HK-2 (cell line): ENCODE measurements around the gene AP5M1.
A peak's percentile ranks its signal among the peaks of the same experiment; 100 is the strongest.
"Not testable (repeated sequence)": the region's sequence is repeated elsewhere in the genome, so short reads cannot be mapped to it uniquely, and the experiment has no call there.

ENCODE experiments used
- DNase-seq: peaks from one replicate; pipeline ENCODE4 v3.0.0-alpha.2; 2018; ENCODE audit not compliant: unreplicated experiment

The AP5M1 gene

GRCh38 chr14:57291692-57292647 lies 23.2 kb downstream of the AP5M1 start:
- no peak for DNase-seq

DNA sequence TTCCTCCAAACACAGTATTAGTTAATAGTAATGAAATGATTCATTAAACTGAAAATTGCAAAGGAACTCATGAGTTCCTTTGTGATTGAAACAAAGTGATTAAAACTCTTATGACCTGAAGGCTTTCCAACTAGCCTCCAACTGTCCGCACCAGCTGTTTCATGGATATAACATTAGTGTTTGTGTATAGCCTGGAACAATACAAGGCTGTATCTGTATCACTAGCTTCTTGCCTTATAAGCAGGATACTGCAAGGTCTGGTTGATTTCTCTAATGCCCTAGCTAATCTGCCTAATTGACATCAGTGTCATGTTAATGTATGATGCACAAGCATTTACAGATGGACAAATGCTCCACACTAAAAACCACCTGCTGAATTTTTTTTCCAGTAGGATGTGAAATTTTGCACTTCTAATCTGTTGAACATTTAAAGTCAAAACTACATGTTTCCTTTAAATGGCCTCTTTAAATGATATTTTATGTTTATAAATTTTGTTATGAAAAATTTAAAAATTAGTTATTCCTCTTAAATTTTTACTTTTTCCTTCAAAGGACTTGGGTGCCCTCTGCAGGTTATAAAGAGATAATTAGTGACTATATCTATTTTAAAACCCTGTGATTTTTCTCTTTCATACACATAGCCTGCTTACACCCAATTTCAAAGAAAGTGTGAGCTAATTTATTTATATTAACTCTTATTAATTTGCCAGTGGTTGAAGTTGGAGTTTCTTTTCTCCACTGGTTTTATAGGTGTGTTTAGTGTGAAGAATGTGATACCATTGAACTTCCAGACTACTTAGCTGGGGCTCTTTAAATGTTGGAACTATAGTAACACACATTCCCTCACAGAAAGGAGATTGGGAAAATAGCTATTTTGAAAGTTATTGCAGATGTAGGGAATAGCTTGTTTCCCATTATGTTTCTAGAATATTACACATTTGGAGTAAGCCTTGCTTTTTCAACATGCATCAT lies 25.4 kb downstream of the AP5M1 start:
- no peak for DNase-seq

- DNase-seq = no peak
These were observed 26.5 kb downstream of the AP5M1 start for GRCh38 chr14:57295239-57295638.

DNA sequence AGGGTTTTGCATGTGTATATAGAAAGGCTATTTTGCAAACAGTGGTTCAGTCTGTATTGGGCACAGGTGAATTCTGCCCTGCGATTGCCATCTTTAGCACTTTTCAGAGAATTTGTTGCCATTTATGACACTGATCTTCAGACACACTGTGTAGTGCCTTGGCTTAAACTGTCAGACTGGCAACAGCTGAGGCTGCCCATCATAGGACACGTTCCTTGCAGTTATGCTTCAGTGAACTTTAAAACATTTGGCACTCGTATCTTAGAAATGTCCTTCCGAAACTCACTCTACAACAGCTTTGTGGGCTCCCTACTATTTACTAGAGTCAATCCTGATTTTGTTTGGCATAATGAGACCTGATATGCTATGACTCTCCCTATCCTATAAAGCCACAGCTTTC lies 29.1 kb downstream of the AP5M1 start:
- no peak for DNase-seq

- no peak for DNase-seq
These were observed 30.7 kb downstream of the AP5M1 start for GRCh38 chr14:57299511-57299910.

- no peak for DNase-seq
These were observed 34.1 kb downstream of the AP5M1 start for GRCh38 chr14:57302883-57303282.

DNA sequence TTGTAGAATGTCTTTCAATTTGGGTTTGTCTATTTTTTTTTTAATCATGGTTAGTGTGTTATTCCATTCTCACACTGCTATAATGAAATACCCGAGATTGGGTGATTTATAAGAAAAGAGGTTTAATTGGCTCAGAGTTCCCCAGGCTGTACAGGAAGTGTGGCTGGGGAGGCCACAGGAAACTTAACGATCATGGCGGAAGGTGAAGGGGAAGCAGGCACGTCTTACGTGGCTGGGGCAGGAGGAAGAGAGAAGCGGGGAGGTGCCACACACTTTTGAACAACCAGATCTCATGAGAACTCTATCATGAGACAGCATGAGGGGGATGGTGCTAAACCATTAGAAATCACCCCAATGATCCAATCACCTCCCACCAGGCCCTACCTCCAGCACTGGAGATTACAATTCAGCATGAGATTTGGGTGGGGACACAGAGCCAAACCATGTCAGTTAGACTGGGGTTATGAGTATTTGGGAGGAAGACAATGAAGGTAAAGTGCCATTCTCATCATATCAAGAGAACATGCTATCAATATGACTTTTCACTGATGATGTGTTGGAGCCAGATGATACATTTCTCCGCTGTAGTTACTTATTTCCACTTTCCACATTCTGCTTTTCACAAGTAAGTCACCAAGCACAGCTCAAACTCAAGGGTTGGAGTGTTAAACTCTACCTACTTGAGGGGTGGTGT lies 45.8 kb downstream of the AP5M1 start:
- no peak for DNase-seq

DNA sequence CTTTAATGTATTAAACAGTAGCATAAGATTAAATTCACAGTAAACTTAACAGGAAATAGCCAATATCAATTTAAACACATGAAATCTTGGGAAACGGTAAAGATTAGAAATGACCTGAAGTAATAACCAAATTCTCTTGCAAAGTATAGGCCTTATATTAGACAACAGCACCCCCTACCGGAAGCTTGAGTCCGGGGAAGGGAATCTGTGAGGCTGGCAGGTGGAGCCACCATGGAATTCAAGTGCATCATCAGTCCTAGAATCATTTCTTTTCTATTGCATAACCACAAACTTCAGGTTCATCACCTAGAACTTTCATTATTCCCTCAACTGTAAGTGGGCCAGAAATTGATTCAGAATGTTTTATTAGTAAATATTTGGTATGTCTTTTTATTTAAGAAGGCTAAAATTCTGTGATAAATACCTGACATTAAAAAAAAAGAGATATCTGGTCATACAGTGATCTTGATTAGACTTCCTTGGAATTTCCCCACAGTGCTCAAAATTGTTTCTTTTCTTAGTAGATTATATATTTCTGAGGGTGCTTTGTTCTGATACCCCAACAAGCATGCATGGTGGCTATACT lies 48.6 kb downstream of the AP5M1 start:
- DNase-seq = peak; percentile 60

- DNase-seq = no peak
These were observed 50.9 kb downstream of the AP5M1 start for GRCh38 chr14:57319636-57320192.

- no peak for DNase-seq
These were observed 55.0 kb downstream of the AP5M1 start for GRCh38 chr14:57323721-57324120.

DNA sequence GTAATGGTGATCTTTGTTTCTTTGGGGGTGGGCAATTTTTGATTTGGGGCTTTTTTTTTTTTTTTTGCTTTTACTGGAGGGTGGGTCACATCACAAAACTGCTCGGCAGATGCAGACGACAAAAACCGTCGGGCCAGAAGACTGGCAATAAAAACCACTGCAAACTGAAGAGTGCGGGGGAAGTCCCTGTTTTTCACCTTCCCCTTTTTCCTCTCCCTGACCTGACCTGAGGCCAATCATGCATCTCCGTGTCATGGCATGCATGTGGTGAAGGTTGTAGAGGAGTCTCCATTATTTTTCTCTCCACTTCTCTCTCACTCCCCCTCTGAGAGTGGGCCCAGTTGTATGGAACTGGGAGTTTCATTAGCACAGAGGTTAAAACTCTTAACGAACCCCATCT lies 57.5 kb downstream of the AP5M1 start:
- no peak for DNase-seq

DNA sequence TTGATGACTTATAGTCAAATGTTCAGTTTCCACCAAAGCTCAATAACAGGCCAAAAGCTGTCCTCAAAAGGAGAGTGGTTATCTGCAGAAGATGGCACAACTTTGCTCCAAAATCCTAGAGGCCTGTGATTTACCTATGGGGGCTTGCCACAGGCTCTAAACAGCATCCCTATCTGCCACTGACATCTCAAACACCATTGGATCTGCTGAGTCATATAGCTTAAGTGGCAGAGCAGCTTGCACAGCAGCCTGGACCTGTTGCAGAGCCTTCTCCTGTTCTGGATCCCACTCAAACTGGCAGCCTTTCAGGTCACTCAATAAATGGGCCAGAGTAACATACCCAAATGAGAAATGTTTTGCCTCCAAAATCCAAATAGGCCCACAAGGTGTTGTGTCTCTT lies 61.1 kb downstream of the AP5M1 start:
- no peak for DNase-seq

- DNase-seq = not testable (repeated sequence)
These were observed 63.7 kb downstream of the AP5M1 start for GRCh38 chr14:57332475-57332874.

- DNase-seq = not testable (repeated sequence)
These were observed 65.0 kb downstream of the AP5M1 start for GRCh38 chr14:57333726-57334125.

DNA sequence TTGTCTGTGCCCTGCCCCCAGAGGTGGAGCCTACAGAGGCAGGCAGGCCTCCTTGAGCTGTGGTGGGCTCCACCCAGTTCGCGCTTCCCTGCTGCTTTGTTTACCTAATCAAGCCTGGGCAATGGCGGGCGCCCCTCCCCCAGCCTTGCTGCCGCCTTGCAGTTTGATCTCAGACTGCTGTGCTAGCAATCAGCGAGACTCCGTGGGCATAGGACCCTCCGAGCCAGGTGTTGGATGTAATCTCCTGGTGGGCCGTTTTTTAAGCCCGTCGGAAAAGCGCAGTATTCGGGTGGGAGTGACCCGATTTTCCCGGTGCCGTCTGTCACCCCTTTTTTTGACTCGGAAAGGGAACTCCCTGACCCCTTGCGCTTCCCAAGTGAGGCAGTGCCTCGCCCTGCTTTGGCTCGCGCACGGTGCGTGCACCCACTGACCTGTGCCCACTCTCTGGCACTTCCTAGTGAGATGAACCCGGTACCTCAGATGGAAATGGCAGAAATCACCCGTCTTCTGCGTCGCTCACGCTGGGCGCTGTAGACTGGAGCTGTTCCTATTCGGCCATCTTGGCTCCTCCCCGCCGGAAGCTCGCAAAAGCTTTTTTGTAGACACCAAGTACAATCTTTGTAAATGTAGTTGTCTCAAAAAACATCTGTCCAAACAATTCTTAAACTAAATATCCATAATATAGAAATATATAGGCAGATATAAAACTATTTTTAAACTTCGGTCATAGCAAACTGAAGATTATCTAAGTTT lies 75.0 kb downstream of the AP5M1 start:
- not testable (repeated sequence) for DNase-seq

DNA sequence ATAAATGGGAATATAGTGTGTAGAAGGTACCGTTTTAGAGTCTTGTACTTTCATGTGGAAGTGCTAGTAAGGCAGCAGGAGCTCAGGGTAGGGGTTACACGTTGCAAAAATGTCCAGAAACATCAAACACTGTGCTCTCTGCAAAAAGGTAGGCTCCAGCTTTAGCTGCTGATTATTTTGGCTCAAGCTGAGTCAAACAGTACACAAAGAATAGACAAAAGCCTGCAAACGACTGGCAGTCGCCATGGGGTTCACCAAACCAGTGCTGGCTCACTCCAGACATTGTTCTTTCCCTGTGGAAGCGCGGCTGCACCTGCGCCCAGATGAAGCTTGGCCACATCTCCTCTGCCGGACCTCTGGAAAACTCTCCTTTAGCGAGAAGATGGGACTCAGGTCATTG lies 76.3 kb downstream of the AP5M1 start:
- no peak for DNase-seq

- DNase-seq = no peak
These were observed 78.0 kb downstream of the AP5M1 start for GRCh38 chr14:57346741-57347140.
